Erythroblast (primary cell): Measurements from ENCODE around the gene THOC6.

Experiments used
- GATA1 ChIP-seq: IDR thresholded peaks from 2 replicates; pipeline ENCODE4 v1.6.1; 2011; ENCODE audit warnings: low read depth, mild to moderate bottlenecking, control low read depth, low read length, moderate library complexity
- POLR2A ChIP-seq: IDR thresholded peaks from 2 replicates; pipeline ENCODE4 v1.6.1; 2011; ENCODE audit warnings: mild to moderate bottlenecking, low read length

- TF ChIP-seq POLR2A = no peak
- no peak for TF ChIP-seq GATA1
Observed at GRCh38 chr16:3051009-3051408, 27.2 kb downstream of the THOC6 start.
